Tibial nerve (tissue), 4 donors: ENCODE results near the gene DRAM1. TPM values are rescaled to one million over a fixed set of nuclear protein-coding genes. Genes with fewer than 3 reads are reported as not detected.

Source experiments
- DNase-seq, 2 donors: peaks; one replicate each; pipeline ENCODE4 v3.0.0-alpha.2; 2019; ENCODE audit warnings: low spot score in 2 of 2
- H3K27ac ChIP-seq, 4 donors: fragments of 200-600 bp; sonication (generic) in 3 of 4; one replicate each; pipeline ENCODE4 v1.5.1; 2017 to 2019; ENCODE audit warnings: mild to moderate bottlenecking in 1 of 4
- H3K27me3 ChIP-seq, 2 donors: fragments of 200-600 bp; sonication (generic) in 1 of 2; one replicate each; pipeline versions ENCODE4 v1.5.1 to v1.6.0; 2017 to 2019
- H3K36me3 ChIP-seq, 3 donors: fragments of 200-600 bp; sonication (generic); one replicate each; pipeline ENCODE4 v1.5.1; 2018 to 2019
- H3K4me1 ChIP-seq, 4 donors: fragments of 200-600 bp; sonication (generic) in 3 of 4; one replicate each; pipeline ENCODE4 v1.5.1; 2017 to 2019
- H3K4me3 ChIP-seq, 4 donors: fragments of 200-600 bp; sonication (generic) in 3 of 4; one replicate each; pipeline ENCODE4 v1.5.1; 2017 to 2019; ENCODE audit warnings: mild to moderate bottlenecking in 1 of 4, moderate library complexity in 1 of 4
- H3K9me3 ChIP-seq, 4 donors: fragments of 200-600 bp; sonication (generic) in 3 of 4; one replicate each; pipeline ENCODE4 v1.5.1; 2017 to 2019
- EP300 ChIP-seq, 2 donors: sonication (generic); formaldehyde crosslinking; IDR thresholded peaks; one replicate each; pipeline ENCODE4 v1.6.1; 2017; ENCODE audit warnings: antibody characterized with exemption in 2 of 2, mild to moderate bottlenecking in 1 of 2
- POLR2A ChIP-seq, 2 donors: fragments of 450-650 bp; IDR thresholded peaks; one replicate each; pipeline ENCODE4 v1.6.1; 2017; ENCODE audit warnings: antibody characterized with exemption in 2 of 2, mild to moderate bottlenecking in 2 of 2, moderate library complexity in 2 of 2
- WGBS, 2 donors: methylation state at CpG; one replicate each; pipeline ENCODE4 v1.1.5; 2018; 5-methylcytosine and 5-hydroxymethylcytosine counted together
- total RNA-seq, 4 donors: library from RNA; depleted of rRNA; stranded (reverse); fragments of >200 nt; gene quantifications; one replicate each; pipeline ENCODE4 v1.1.0, GENCODE V29; 2016
- TF ChIP-seq, protein P1 (sequence below), 5 experiments: fragments of 200-600 bp in 3 of 5; fragments of 450-650 bp in 2 of 5; sonication (generic) in 3 of 5; IDR thresholded peaks; one replicate each; pipeline ENCODE4 v1.5.1; 2016 to 2019; ENCODE audit warnings: antibody characterized with exemption in 5 of 5, mild to moderate bottlenecking in 3 of 5, moderate library complexity in 2 of 5

Gene DRAM1
- total RNA-seq, 4 donors from 2014 or later: 14.4 to 23.1 (median 17.8) TPM

DNA sequence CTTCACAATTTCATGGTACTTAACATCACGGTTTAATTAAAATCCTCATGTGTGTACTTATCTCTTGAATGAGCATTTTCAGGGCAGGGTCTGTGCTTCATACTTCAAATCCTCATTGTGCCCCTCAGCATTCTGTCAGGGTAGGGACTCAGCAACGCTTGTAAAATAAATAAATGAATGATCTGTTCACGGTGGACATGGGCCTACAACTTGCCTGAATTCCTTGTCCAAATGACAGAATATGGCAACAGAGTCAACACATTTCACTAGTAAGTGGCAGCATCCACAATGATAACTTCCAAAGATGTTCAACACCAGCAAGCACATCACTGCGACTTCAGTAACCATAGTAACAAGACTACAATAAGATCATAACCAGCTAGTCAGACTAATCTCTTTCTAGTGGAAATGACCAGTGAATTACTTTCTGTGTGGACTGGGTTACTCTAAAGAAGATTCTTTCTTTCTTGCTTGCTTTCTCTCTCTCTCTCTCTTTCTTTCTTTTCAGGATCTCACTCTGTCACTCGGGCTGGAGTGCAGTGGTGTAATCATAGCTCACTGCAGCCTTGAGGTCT lies 32.2 kb upstream of the DRAM1 start:
- Histone ChIP-seq H3K9me3 (no peaks in the 10 kb centered on the region), H3K36me3 (no peaks in the 10 kb centered on the region), H3K27ac (no peak overlapping the region), H3K27me3 (no peaks in the 10 kb centered on the region), H3K4me1 (no peaks in the 10 kb centered on the region), H3K4me3 (no peak overlapping the region)
- TF ChIP-seq, protein P1, sequence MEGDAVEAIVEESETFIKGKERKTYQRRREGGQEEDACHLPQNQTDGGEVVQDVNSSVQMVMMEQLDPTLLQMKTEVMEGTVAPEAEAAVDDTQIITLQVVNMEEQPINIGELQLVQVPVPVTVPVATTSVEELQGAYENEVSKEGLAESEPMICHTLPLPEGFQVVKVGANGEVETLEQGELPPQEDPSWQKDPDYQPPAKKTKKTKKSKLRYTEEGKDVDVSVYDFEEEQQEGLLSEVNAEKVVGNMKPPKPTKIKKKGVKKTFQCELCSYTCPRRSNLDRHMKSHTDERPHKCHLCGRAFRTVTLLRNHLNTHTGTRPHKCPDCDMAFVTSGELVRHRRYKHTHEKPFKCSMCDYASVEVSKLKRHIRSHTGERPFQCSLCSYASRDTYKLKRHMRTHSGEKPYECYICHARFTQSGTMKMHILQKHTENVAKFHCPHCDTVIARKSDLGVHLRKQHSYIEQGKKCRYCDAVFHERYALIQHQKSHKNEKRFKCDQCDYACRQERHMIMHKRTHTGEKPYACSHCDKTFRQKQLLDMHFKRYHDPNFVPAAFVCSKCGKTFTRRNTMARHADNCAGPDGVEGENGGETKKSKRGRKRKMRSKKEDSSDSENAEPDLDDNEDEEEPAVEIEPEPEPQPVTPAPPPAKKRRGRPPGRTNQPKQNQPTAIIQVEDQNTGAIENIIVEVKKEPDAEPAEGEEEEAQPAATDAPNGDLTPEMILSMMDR (IDR thresholded peaks at IDR 0.05): no peak
- TF ChIP-seq POLR2A (IDR thresholded peaks at IDR 0.05) (no peak), EP300 (IDR thresholded peaks at IDR 0.05) (no peak)
- 67 to 76% methylated on average over 5 of the region's 5 CpGs for WGBS, 2 donors
- no peak for DNase-seq

DNA sequence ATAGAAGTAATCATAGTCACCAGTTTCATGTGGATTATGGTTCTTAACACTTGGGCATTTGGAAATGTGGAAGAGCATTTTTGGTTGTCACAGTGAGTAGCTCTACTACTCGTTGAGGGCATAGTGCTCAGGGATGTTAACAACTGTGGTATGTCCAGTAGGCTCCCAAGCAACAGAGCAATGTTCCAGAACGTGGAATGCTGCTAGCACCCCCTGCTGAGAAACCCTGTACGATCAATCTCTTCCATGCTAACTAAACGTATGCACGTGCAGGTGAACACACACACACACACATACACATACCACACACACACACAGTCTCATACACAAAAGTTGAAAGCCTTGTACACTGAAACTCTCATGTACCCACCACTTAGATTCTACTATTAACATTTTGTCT lies 30.1 kb upstream of the DRAM1 start:
- no peak for DNase-seq
- H3K36me3 ChIP-seq: no peaks in the 10 kb centered on the region
- no peak overlapping the region for H3K4me3 ChIP-seq
- no peaks in the 10 kb centered on the region for H3K4me1 ChIP-seq
- TF ChIP-seq EP300 (IDR thresholded peaks at IDR 0.05): no peak
- no peaks in the 10 kb centered on the region for H3K9me3 ChIP-seq
- no peaks in the 10 kb centered on the region for H3K27me3 ChIP-seq
- WGBS, 2 donors: 66 to 77% methylated on average over 5 of the region's 5 CpGs
- H3K27ac ChIP-seq: no peak overlapping the region

DNA sequence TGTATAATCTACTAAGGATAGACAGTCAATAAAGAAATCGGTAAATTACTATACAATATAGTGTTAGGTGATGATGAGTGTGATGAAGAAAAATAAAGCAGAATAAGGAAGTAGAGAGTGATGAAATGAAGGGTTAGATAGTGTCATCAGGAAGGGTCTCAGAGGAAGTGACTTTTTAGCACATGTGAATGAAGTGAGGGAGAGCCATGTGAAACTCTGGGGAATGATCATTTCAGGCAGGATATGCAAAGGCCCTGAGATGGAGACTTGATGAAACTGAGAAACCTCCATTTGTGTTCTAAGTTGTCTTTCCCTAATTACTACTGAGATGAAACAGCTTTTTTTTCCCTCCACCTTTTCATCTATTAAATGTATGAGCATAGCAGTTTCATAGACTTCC lies 27.2 kb upstream of the DRAM1 start:
- Histone ChIP-seq H3K9me3 (no peaks in the 10 kb centered on the region), H3K27me3 (no peaks in the 10 kb centered on the region), H3K4me3 (no peak overlapping the region), H3K4me1 (peaks cover 0 to under 1% (median 0%) of the 10 kb centered on the region in 4 donors), H3K27ac (no peak overlapping the region), H3K36me3 (no peaks in the 10 kb centered on the region)
- TF ChIP-seq, protein P1 (IDR thresholded peaks at IDR 0.05): no peak
- TF ChIP-seq EP300 (IDR thresholded peaks at IDR 0.05) (no peak), POLR2A (IDR thresholded peaks at IDR 0.05) (no peak)
- 93 to 98% methylated on average over 1 of the region's 1 CpG for WGBS, 2 donors
- no peak for DNase-seq

DNA sequence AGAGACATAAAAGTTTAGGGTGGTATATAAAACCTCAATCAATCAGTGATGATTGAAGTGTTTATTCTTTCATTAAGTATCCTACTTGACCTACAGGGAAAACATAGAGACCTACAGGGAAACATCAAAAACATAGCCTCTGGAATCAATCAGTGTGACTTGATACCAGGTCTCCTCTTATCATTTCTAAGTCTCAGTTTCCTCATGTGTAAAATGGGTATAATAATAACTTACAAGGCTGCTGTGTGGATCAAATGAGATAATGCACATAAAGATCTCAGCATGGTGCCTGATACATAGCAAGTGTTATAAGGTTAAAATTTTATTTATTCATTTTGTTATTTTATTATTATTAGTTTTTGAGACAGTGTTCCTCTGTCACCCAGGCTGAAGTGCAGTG lies 24.4 kb upstream of the DRAM1 start:
- H3K4me1 ChIP-seq: peaks cover 0 to 18% (median 3%) of the 10 kb centered on the region in 4 donors
- no peak for DNase-seq
- TF ChIP-seq, protein P1 (IDR thresholded peaks at IDR 0.05): no peak
- TF ChIP-seq EP300 (IDR thresholded peaks at IDR 0.05) (no peak), POLR2A (IDR thresholded peaks at IDR 0.05) (no peak)
- H3K27ac ChIP-seq: no peak overlapping the region
- H3K4me3 ChIP-seq: no peak overlapping the region
- H3K27me3 ChIP-seq: no peaks in the 10 kb centered on the region
- no peaks in the 10 kb centered on the region for H3K9me3 ChIP-seq
- H3K36me3 ChIP-seq: no peaks in the 10 kb centered on the region

DNA sequence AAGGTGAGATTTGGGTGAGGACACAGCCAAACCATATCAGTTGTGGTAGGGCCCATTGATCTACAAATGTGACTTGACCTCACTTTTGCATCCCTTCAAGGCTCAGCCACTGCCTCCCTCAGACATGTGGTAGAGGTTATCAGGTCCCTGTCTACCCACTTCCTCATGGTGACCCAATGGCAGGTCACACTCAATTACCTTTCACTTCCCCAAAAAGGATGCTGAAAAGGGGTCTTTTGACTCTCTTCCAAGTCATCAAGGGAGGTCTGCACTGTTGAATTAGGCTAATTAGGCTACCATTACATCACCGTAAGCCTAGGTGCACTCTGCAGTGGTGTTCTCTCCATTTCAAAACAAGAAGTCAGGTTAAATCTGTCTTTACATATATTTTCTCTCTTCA lies 22.6 kb upstream of the DRAM1 start:
- peaks cover 0 to 18% (median 6%) of the 10 kb centered on the region in 4 donors for H3K4me1 ChIP-seq
- no peak overlapping the region for H3K27ac ChIP-seq
- no peak for DNase-seq
- no peaks in the 10 kb centered on the region for H3K36me3 ChIP-seq
- 88 to 100% methylated on average over 1 of the region's 1 CpG for WGBS, 2 donors
- no peak overlapping the region for H3K4me3 ChIP-seq
- TF ChIP-seq EP300 (IDR thresholded peaks at IDR 0.05): no peak
- TF ChIP-seq, protein P1 (IDR thresholded peaks at IDR 0.05): no peak
- TF ChIP-seq POLR2A (IDR thresholded peaks at IDR 0.05): no peak
- H3K9me3 ChIP-seq: no peaks in the 10 kb centered on the region
- no peaks in the 10 kb centered on the region for H3K27me3 ChIP-seq
